GM12873 (cell line): ENCODE results near the gene CACNA1E.

Experiments used
- CTCF ChIP-seq: IDR thresholded peaks from 2 replicates; pipeline ENCODE4 v1.5.1; 2012; ENCODE audit warnings: low read depth, mild to moderate bottlenecking, moderate library complexity, low read length, control low read depth; ENCODE audit not compliant: insufficient read depth; ENCODE audit errors: missing control alignments

The CACNA1E gene

DNA sequence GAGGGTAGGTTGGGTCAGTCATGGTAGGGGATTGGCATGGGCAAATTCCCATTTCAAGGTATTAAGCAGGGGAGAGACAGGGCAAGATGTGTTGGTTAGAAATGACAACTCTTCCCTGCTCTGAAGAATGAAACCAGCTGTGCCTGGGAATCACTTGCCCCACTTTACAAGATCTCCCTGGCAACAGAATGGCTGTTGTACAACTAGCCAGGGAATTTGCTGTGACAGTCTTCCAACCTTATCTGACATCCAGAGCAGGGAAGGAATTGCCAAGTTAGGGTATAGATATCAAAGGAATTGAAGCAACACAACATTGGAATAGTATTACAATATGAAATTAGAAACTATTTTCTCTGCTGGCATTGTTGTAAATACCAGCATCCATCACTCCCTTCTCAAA, 154.7 kb downstream of the CACNA1E start:
- no peak for TF ChIP-seq CTCF

- TF ChIP-seq CTCF, result no peak
Measured at GRCh38 chr1:181640956-181641355, 157.6 kb downstream of the CACNA1E start.

GRCh38 chr1:181643631-181644030, 160.3 kb downstream of the CACNA1E start:
- no peak for TF ChIP-seq CTCF

DNA sequence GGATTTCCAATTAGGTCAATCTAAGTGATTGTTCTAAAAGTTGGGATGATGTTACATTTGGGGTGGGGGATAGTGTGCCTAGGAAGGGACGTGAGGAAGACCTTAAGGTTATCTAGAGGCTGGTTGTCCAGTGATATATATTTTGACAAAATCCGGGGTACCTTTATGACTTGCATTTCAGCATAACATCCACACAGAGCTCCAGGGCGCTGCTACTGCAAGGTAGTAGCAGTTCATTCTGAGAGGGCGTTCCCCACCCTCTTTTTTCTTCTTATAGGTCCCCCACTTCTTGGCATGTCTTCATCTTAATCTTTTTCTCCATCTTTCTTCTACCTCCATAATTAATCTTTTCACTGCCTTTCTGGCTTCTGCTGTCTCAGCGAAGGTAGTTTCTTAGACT, 161.9 kb downstream of the CACNA1E start:
- TF ChIP-seq CTCF, result no peak

GRCh38 chr1:181646710-181647109, 163.4 kb downstream of the CACNA1E start:
- TF ChIP-seq CTCF, result no peak

DNA sequence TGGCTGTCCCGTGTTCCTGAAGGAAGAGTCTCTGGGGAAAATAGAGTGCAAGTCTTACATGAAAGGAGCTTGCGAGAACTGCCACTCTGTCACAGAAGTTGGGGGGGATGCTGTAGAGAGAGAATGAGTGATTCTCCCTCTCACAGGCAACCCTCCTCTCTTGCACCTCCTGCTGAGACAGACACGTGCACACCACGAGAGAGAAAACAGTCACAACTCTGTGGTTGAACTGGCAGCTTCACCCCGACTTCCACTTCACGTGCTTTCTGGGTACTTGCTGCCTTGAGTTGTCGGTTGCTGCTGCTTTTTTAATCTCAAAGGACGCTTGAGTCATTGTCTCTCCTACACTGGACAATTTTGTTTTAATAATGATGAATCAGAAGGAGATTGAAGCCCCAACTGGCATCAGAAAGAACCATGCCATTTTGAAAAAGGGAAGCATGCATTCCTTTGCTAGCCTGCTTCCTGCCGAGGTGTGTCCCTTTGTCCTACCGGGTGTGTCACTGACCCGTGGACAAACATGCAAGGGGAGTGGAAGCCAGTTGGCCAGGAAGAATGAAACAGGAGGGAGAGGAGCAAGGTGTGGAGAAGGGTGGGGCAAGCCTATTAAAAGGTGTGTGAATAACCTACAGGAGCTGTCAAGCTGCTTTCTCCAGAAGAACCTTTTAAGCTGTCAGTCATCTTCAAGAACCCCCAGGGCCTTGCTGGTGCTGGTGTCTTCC, 164.2 kb downstream of the CACNA1E start:
- no peak for TF ChIP-seq CTCF

- TF ChIP-seq CTCF, result no peak
Measured at GRCh38 chr1:181651276-181651675, 168.0 kb downstream of the CACNA1E start.
